Activated CD8-positive, alpha-beta memory T cell treated with anti-CD3 and anti-CD28 coated beads, Interleukin-2, amount 50 U/mL, for 1 hour (primary cell): Measurements from ENCODE around the gene ERBB2.
A peak's percentile ranks its signal among the peaks of the same experiment; 100 is the strongest.

Experiments used
- DNase-seq: peaks from one replicate; pipeline ENCODE4 v3.0.0-alpha.2; 2020; ENCODE audit errors: extremely low read depth

The ERBB2 gene

DNA sequence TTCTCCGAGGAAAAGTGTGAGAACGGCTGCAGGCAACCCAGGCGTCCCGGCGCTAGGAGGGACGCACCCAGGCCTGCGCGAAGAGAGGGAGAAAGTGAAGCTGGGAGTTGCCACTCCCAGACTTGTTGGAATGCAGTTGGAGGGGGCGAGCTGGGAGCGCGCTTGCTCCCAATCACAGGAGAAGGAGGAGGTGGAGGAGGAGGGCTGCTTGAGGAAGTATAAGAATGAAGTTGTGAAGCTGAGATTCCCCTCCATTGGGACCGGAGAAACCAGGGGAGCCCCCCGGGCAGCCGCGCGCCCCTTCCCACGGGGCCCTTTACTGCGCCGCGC, at the start of gene ERBB2:
Gene ERBB2, plus strand, starts transcription at position 247 of the 330 bp plus-strand sequence. CDS start 175 bp downstream, outside the sequence.
- DNase-seq: no peak

- DNase-seq: no peak
These were observed 49.7 kb upstream of the ERBB2 start for GRCh38 chr17:39650121-39650579.

DNA sequence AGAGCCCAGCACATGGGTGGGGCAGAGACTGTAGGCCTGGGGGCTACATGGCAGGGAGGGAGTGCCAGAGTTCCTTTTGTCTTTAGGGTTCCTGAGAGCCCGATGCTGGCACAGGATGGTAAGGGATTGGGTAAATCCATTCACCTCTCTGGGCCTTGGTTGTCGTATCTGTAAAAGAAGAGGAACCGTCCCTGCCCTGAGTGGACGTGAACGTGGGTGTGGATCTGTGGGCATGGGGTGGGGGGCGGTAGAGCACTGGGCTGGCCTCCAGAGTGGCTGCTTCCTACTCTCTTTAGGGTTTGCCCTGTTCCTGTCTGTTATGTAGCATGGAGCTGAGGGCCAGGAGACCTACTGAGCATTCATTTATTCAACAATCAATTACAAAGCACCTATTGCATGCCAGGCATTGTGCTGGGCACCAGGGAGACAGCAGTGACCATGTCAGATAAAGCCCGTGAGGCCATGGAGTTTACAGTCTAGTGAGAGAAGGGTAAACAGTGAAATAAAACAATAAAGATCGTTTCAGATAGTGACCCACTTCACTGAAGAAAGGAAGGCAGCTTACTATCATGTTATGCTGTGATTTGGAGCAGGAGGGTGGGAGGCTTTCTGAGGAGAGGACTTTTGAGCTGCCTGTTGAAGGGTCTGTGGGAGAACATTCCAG, 47.8 kb upstream of the ERBB2 start:
- DNase-seq: no peak

GRCh38 chr17:39652587-39653315, 47.1 kb upstream of the ERBB2 start:
- no peak for DNase-seq

GRCh38 chr17:39653316-39653661, 46.6 kb upstream of the ERBB2 start:
- no peak for DNase-seq

DNA sequence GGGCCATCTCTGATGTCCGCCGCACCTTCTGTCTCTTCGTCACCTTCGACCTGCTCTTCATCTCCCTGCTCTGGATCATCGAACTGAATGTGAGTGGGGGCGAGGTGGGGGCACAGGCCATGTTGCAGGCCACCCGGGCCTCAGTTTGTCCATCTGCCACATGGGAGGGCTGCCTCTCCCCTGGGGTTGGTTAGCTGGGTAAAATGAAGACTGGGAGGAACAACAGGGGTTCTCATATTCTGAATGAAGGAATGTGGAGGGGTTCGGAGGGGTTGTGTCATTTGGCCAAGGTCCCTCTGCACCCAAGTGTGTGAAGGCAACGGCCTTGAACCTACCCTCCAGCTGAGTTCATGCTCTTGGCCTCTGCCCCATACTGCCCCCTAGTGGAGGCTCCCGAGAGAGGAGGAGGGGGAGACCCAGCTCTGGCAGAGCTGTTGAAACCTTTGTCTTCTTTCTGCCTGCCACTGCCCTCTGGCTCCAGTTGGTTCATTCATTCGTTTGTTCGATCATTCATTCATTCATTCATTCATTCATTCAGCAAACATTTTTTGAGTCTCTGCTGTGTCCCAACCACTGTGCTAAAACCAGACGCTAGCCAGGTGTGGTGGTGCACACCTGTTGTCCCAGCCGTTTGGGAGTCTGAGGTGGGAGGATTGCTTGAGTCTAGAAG, 46.1 kb upstream of the ERBB2 start:
- DNase-seq: peak; percentile 39

- no peak for DNase-seq
These were observed 44.8 kb upstream of the ERBB2 start for GRCh38 chr17:39655105-39655504.

GRCh38 chr17:39658346-39658745, 41.5 kb upstream of the ERBB2 start:
- DNase-seq: no peak

DNA sequence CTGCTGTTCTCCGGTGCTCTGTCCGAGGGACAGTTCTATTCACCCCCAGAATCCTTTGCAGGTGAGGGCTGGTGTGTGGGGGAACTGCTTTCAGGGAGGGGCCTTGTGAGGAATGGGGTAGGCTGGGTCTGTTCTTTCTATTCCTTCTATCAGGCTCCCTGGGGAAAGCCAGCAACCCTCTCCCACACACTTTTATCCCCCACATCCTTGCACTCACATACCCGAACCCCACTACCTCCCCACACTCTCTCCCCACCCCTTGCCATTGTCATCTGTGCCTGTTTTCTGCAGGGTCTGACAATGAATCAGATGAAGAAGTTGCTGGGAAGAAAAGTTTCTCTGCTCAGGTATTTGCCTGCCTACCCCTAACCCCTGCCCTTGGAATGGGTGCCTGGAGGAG, 41.1 kb upstream of the ERBB2 start:
- DNase-seq: no peak

DNA sequence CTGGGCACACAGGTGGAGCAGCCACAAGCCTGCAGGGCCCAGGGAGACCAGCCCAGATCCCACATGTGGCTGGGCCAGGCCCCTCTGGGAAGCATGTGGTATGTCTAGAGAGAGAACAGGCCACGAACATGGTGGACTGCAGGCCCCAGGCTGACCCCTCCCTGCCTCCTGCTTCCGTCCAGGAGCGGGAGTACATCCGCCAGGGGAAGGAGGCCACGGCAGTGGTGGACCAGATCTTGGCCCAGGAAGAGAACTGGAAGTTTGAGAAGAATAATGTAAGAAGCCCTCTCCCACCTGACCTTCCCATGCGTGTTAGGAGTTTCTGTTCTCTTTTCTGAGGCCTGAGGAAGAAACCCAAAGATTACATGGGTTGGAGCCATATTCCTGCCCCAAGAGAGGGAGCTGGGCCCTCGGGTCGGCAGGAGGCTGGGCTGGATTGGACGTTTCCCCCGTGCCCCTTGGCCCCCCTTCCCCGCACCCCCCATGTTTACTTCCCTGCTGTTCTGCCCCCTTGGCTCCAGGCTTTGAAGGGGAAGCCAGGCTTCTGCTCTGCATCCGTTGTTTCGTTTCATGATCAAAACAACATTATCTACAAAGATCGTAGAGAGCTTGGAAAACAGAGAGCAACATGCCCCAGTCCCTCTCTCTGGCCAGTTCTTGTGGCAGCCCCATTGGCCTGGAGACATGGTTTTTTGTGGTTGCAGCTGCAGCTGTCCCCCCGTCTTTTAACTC, 40.4 kb upstream of the ERBB2 start:
- DNase-seq: no peak

DNA sequence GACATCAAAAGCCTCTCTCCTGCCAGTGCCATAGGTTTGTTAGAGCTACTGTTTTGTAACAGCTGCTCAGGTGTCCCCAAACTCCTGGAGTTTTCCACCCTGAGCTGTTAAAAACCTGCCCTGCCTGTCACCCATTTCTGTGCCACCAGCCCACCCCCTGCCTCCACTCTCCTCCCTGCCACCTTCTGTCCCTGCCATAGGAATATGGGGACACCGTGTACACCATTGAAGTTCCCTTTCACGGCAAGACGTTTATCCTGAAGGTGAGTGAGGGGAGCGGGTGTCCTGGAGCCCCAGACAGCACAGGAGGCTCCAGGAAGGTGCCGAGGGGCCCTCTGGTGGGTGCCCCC, 39.9 kb upstream of the ERBB2 start:
- no peak for DNase-seq

GRCh38 chr17:39660397-39661385, 39.2 kb upstream of the ERBB2 start:
- DNase-seq: no peak

- no peak for DNase-seq
These were observed 37.9 kb upstream of the ERBB2 start for GRCh38 chr17:39661744-39662541.

GRCh38 chr17:39662551-39663339, 37.1 kb upstream of the ERBB2 start:
- no peak for DNase-seq

DNA sequence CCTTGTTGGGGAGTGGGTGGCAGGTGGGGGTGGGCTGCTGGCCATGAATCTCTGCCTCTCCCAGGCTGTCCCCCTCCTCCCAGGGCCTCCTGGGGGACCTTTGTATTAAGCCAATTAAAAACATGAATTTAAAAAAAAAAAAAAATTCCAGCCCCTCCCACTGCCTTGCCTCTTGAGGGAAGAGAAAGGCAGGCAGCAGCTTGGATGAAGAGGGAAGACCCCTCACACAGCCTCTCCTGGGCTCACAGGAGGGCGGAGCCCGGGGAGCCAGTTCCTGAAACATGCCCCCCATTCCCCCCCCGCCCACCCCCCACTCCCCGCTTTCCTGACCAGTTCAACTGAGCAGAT, 36.5 kb upstream of the ERBB2 start:
- no peak for DNase-seq

GRCh38 chr17:39663688-39664580, 35.9 kb upstream of the ERBB2 start:
- DNase-seq: no peak

DNA sequence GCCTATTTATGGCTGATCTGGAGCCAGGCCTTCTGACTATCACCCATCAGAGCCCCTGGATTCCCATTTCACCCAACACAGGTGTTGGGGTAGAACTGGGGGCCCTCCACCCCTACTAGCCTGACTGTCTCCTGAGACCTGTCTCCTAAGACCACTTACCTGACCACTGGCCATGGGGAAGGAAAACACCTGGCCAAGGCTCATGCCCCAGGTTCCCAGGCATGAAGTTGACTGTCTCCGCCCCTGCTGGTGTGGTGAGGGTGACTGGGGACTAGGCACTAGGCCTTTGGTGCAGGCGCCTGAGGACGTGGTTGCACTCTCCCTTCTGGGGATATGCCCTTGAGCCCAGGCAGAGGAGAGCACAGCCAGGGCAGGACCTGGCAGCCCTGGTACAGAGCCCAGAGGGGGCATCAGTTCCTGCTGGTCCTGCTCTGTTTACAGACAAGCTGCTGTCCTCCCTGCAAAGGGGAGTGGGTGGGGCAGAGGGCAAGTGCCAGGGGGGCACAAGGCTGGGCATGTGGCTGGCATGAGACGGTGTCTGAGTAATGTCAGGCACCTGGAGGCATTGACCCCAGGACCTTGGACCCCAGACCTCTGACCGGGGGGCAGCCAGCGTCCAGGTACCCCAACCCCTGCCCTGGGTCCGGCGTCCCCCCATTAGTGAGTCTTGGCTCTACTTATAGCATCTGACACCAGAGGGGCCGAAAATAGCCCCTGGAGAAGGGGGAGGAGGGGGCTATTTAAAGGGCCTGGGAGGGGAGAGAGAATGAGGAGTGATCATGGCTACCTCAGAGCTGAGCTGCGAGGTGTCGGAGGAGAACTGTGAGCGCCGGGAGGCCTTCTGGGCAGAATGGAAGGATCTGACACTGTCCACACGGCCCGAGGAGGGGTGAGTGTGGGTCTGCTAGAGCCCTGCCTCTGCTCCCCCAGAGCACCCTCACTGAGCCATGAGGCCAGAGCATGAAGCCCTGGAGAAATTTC, 35.0 kb upstream of the ERBB2 start, which contains the start of gene TCAP:
Gene TCAP, plus strand, starts transcription at position 769 of the 981 bp plus-strand sequence. Its CDS starts 11 bp downstream, at position 780.
- DNase-seq: no peak
